GM18861 (cell line): ENCODE measurements around the gene CHSY3.
"Not testable (repeated sequence)": the region's sequence is repeated elsewhere in the genome, so short reads cannot be mapped to it uniquely, and the experiment has no call there.

Experiments
- ATAC-seq: cut with Tn5 transposase; IDR thresholded peaks from one replicate; pipeline ENCODE4 v1.9.1; 2021; ENCODE audit not compliant: unreplicated experiment

Gene CHSY3

GRCh38 chr5:130155345-130156011 lies 251.2 kb downstream of the CHSY3 start:
- no peak for ATAC-seq

GRCh38 chr5:130158036-130158435 lies 253.8 kb downstream of the CHSY3 start:
- ATAC-seq = no peak

- no peak for ATAC-seq
These were observed 255.7 kb downstream of the CHSY3 start for GRCh38 chr5:130159968-130160367.

- ATAC-seq = no peak
These were observed 260.7 kb downstream of the CHSY3 start for GRCh38 chr5:130164966-130165365.

- no peak for ATAC-seq
These were observed 262.7 kb downstream of the CHSY3 start for GRCh38 chr5:130166839-130167490.

- ATAC-seq = no peak
These were observed 263.9 kb downstream of the CHSY3 start for GRCh38 chr5:130168211-130168610.

- ATAC-seq = no peak
These were observed 267.4 kb downstream of the CHSY3 start for GRCh38 chr5:130171699-130172098.

- ATAC-seq = no peak
These were observed 278.9 kb downstream of the CHSY3 start for GRCh38 chr5:130183115-130183514.

GRCh38 chr5:130189961-130190360 lies 285.7 kb downstream of the CHSY3 start:
- ATAC-seq = no peak

- ATAC-seq = no peak
These were observed 294.7 kb downstream of the CHSY3 start for GRCh38 chr5:130198927-130199326.

GRCh38 chr5:130206686-130207085 lies 302.4 kb downstream of the CHSY3 start:
- ATAC-seq = no peak

GRCh38 chr5:130213607-130214006 lies 309.3 kb downstream of the CHSY3 start:
- no peak for ATAC-seq

- ATAC-seq = no peak
These were observed 312.0 kb downstream of the CHSY3 start for GRCh38 chr5:130216286-130216685.

GRCh38 chr5:130222573-130222972 lies 318.3 kb downstream of the CHSY3 start:
- ATAC-seq = no peak

- not testable (repeated sequence) for ATAC-seq
These were observed 322.3 kb downstream of the CHSY3 start for GRCh38 chr5:130226556-130226955.

GRCh38 chr5:130227699-130228098 lies 323.4 kb downstream of the CHSY3 start:
- no peak for ATAC-seq

- no peak for ATAC-seq
These were observed 327.5 kb downstream of the CHSY3 start for GRCh38 chr5:130231786-130232185.

- ATAC-seq = no peak
These were observed 330.6 kb downstream of the CHSY3 start for GRCh38 chr5:130234816-130235215.
